Panc1 (cell line): ENCODE results near the gene MEGF11.

ENCODE experiments used
- CTCF ChIP-seq: fragments of 450-650 bp; IDR thresholded peaks from 2 replicates; pipeline ENCODE4 v1.5.1; 2017; ENCODE audit warnings: mild to moderate bottlenecking
- POLR2AphosphoS5 ChIP-seq: IDR thresholded peaks from 2 replicates; pipeline ENCODE4 v1.6.1; 2012; ENCODE audit warnings: mild to moderate bottlenecking, low read depth, low read length, moderate library complexity
- SIN3A ChIP-seq: IDR thresholded peaks from 2 replicates; pipeline ENCODE4 v1.6.1; 2012; ENCODE audit warnings: low read depth, mild to moderate bottlenecking, low read length, moderate library complexity, borderline replicate concordance; ENCODE audit not compliant: insufficient read depth
- TCF7L2 ChIP-seq: IDR thresholded peaks from 2 replicates; pipeline ENCODE4 v1.6.1; 2011; ENCODE audit warnings: mild to moderate bottlenecking, low read depth, low read length, inconsistent platforms
- TF ChIP-seq, protein P1 (sequence below), 2 experiments: IDR thresholded peaks; 2 replicates each; pipeline ENCODE4 v1.6.1; 2011 to 2012; ENCODE audit warnings: low read depth in 2 of 2, control low read depth in 1 of 2, low read length in 1 of 2, mild to moderate bottlenecking in 1 of 2, moderate library complexity in 1 of 2; ENCODE audit not compliant: insufficient read depth in 1 of 2

GRCh38 chr15:65968511-65968910 lies 285.0 kb downstream of the MEGF11 start:
- TF ChIP-seq CTCF, result no peak
- no peak for TF ChIP-seq POLR2AphosphoS5
- TF ChIP-seq SIN3A, result no peak
- no peak for TF ChIP-seq TCF7L2
- TF ChIP-seq, protein P1, sequence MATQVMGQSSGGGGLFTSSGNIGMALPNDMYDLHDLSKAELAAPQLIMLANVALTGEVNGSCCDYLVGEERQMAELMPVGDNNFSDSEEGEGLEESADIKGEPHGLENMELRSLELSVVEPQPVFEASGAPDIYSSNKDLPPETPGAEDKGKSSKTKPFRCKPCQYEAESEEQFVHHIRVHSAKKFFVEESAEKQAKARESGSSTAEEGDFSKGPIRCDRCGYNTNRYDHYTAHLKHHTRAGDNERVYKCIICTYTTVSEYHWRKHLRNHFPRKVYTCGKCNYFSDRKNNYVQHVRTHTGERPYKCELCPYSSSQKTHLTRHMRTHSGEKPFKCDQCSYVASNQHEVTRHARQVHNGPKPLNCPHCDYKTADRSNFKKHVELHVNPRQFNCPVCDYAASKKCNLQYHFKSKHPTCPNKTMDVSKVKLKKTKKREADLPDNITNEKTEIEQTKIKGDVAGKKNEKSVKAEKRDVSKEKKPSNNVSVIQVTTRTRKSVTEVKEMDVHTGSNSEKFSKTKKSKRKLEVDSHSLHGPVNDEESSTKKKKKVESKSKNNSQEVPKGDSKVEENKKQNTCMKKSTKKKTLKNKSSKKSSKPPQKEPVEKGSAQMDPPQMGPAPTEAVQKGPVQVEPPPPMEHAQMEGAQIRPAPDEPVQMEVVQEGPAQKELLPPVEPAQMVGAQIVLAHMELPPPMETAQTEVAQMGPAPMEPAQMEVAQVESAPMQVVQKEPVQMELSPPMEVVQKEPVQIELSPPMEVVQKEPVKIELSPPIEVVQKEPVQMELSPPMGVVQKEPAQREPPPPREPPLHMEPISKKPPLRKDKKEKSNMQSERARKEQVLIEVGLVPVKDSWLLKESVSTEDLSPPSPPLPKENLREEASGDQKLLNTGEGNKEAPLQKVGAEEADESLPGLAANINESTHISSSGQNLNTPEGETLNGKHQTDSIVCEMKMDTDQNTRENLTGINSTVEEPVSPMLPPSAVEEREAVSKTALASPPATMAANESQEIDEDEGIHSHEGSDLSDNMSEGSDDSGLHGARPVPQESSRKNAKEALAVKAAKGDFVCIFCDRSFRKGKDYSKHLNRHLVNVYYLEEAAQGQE (IDR thresholded peaks at IDR 0.05; ENCODE audit: insufficient read depth in 1 of 2, low read depth in 2 of 2, low read length in 1 of 2), result no peak
